PC-9 (cell line): Measurements from ENCODE around the gene SORCS2. TPM values are rescaled to one million over a fixed set of nuclear protein-coding genes. Genes with fewer than 3 reads are reported as not detected.

Experiments used
- BruUV-seq: library from RNA; stranded (reverse); fragments of 400-500 nt; replicated peaks from 2 replicates; lab custom pipeline; 2021; lab: Mats Ljungman, UMichigan
- CTCF ChIA-PET: fragments of 300-600 bp; sonication (Branson Sonifier 250); formaldehyde crosslinking; loops from one replicate; lab custom pipeline; 2022; ENCODE audit warnings: antibody characterized with exemption; lab: Charles Lee
- POLR2A ChIA-PET: fragments of 300-600 bp; sonication (Branson Sonifier 250); formaldehyde crosslinking; loops from one replicate; lab custom pipeline; 2022; ENCODE audit warnings: antibody characterized with exemption; ENCODE audit not compliant: unreplicated experiment; lab: Charles Lee
- DNase-seq, 2 experiments: peaks; one replicate each; pipeline versions ENCODE4 v3.0.0 to v3.0.0-alpha.2; 2015 to 2022; ENCODE audit warnings: mixed read lengths in 1 of 2
- H2AFZ ChIP-seq: fragments of 200-600 bp; sonication (generic); 2 replicates; pipeline ENCODE4 v1.8.1; 2017; ENCODE audit warnings: antibody characterized with exemption
- H3F3A ChIP-seq: fragments of 200-600 bp; sonication (generic); 2 replicates; pipeline ENCODE4 v1.8.1; 2017; ENCODE audit warnings: antibody characterized with exemption, mild to moderate bottlenecking, low read depth; ENCODE audit not compliant: insufficient read depth
- H3K27ac ChIP-seq: fragments of 200-600 bp; sonication (generic); 2 replicates; pipeline ENCODE4 v1.6.1; 2016; ENCODE audit warnings: mixed run types
- H3K27me3 ChIP-seq: fragments of 200-600 bp; sonication (generic); 2 replicates; pipeline ENCODE4 v1.6.1; 2016; ENCODE audit warnings: low read depth, mixed run types; ENCODE audit not compliant: insufficient read depth
- H3K36me3 ChIP-seq: fragments of 200-600 bp; sonication (generic); 2 replicates; pipeline ENCODE4 v1.6.1; 2016; ENCODE audit warnings: low read depth, mixed run types
- H3K4me1 ChIP-seq: fragments of 200-600 bp; sonication (generic); replicated peaks from 2 replicates; pipeline ENCODE4 v1.6.1; 2016; ENCODE audit warnings: mixed run types; ENCODE audit not compliant: insufficient read depth
- H3K4me2 ChIP-seq: fragments of 200-600 bp; sonication (generic); 2 replicates; pipeline ENCODE4 v1.6.1; 2017; ENCODE audit warnings: mixed run types
- H3K4me3 ChIP-seq: fragments of 200-600 bp; sonication (generic); 2 replicates; pipeline ENCODE4 v1.6.1; 2016; ENCODE audit warnings: mixed run types
- H3K79me2 ChIP-seq: fragments of 200-600 bp; sonication (generic); 2 replicates; pipeline ENCODE4 v1.6.1; 2017; ENCODE audit warnings: low read depth, mixed run types
- H3K9me2 ChIP-seq: fragments of 200-600 bp; sonication (generic); 2 replicates; pipeline ENCODE4 v1.8.1; 2017; ENCODE audit warnings: mild to moderate bottlenecking; ENCODE audit not compliant: insufficient read depth
- H3K9me3 ChIP-seq: fragments of 200-600 bp; sonication (generic); 2 replicates; pipeline ENCODE4 v1.8.1; 2016; ENCODE audit warnings: low read depth; ENCODE audit not compliant: insufficient read depth
- H4K20me1 ChIP-seq: fragments of 200-600 bp; sonication (generic); 2 replicates; pipeline ENCODE4 v1.8.1; 2017; ENCODE audit not compliant: insufficient read depth
- CTCF ChIP-seq: fragments of 200-600 bp; sonication (generic); conservative IDR thresholded peaks from 2 replicates; pipeline ENCODE4 v1.6.1; 2017; ENCODE audit warnings: mixed run types, antibody characterized with exemption, mild to moderate bottlenecking, moderate library complexity
- EZH2 ChIP-seq: fragments of 200-600 bp; sonication (generic); IDR thresholded peaks from 2 replicates; pipeline ENCODE4 v1.8.0; 2017; ENCODE audit warnings: antibody characterized with exemption, low read depth
- intact Hi-C: fragments of 100-400 bp; cut with micrococcal nuclease; formaldehyde crosslinking; loops from one replicate; pipeline ENCODE4 v1.10.0; 2022; ENCODE audit not compliant: unreplicated experiment
- total RNA-seq: library from RNA; stranded (reverse); gene quantifications from 2 replicates; pipeline ENCODE4 v1.2.3, GENCODE V29; 2021

Gene SORCS2
- total RNA-seq, 1 experiment from 2014 or later, result 25.8 TPM

- Histone ChIP-seq H3K79me2 (no peaks in the 10 kb centered on the region), H3K36me3 (no peaks in the 10 kb centered on the region), H3F3A (peaks cover 21% of the 10 kb centered on the region), H4K20me1 (no peaks in the 10 kb centered on the region), H3K4me2 (peak overlapping the region; percentile 36; the same call in 1 of the 2 replicates), H3K4me3 (no peak overlapping the region), H3K9me3 (no peaks in the 10 kb centered on the region), H3K27me3 (no peaks in the 10 kb centered on the region), H3K9me2 (no peaks in the 10 kb centered on the region), H3K4me1 (peaks cover 34% of the 10 kb centered on the region), H3K27ac (peak overlapping the region; percentile 49; the same call in 1 of the 2 replicates), H2AFZ (no peak overlapping the region)
- intact Hi-C loops, result no loop called here
- TF ChIP-seq CTCF, result no peak
- TF ChIP-seq EZH2, result no peak
- DNase-seq, result peak; percentile 50 to 63
- ChIA-PET POLR2A (no interaction called here), CTCF (interaction anchor here (1.5 kb wide), 1 partner anchor 23 kb away, joined by 3 read pairs; no protein-coding TSS in a partner anchor)
- BruUV-seq, result no TSS peak
These were observed 25.4 kb downstream of the SORCS2 start for GRCh38 chr4:7217474-7218321.

- Histone ChIP-seq H3K9me3 (no peaks in the 10 kb centered on the region), H2AFZ (no peak overlapping the region), H4K20me1 (no peaks in the 10 kb centered on the region), H3F3A (peaks cover 18% of the 10 kb centered on the region; the same call in 1 of the 2 replicates), H3K4me3 (no peak overlapping the region), H3K27me3 (no peaks in the 10 kb centered on the region), H3K9me2 (no peaks in the 10 kb centered on the region), H3K79me2 (no peaks in the 10 kb centered on the region), H3K4me1 (peaks cover 24% of the 10 kb centered on the region), H3K27ac (no peak overlapping the region), H3K4me2 (no peak overlapping the region), H3K36me3 (no peaks in the 10 kb centered on the region)
- TF ChIP-seq CTCF (no peak), EZH2 (no peak)
- DNase-seq, result no peak
- ChIA-PET CTCF (no interaction called here), POLR2A (no interaction called here)
- BruUV-seq, result no TSS peak
- intact Hi-C loops, result no loop called here
These were observed 26.3 kb downstream of the SORCS2 start for GRCh38 chr4:7218686-7219085.

- Histone ChIP-seq H3K4me2 (no peak overlapping the region), H3K79me2 (no peaks in the 10 kb centered on the region; the same call in 1 of the 2 replicates), H3F3A (peaks cover 7% of the 10 kb centered on the region; the same call in 1 of the 2 replicates), H3K27me3 (no peaks in the 10 kb centered on the region), H3K27ac (no peak overlapping the region), H3K4me3 (no peak overlapping the region), H3K9me2 (no peaks in the 10 kb centered on the region), H3K4me1 (peaks cover 12% of the 10 kb centered on the region; the same call in 1 of the 2 replicates), H3K9me3 (no peaks in the 10 kb centered on the region), H3K36me3 (no peaks in the 10 kb centered on the region), H2AFZ (no peak overlapping the region), H4K20me1 (no peaks in the 10 kb centered on the region)
- TF ChIP-seq CTCF (no peak), EZH2 (no peak)
- POLR2A ChIA-PET, result interaction anchor here (0.6 kb wide), 1 partner anchor 15 kb away, joined by 4 read pairs; no protein-coding TSS in a partner anchor
- CTCF ChIA-PET, result interaction anchor here (0.6 kb wide), 1 partner anchor 755 kb away, joined by 3 read pairs; no protein-coding TSS in a partner anchor
- DNase-seq, result no peak
- no TSS peak for BruUV-seq
- intact Hi-C loops, result no loop called here
These were observed 30.2 kb downstream of the SORCS2 start for GRCh38 chr4:7222521-7222920.
